Activated CD8-positive, alpha-beta T cell treated with anti-CD3 and anti-CD28 coated beads for 36 hours (primary cell): ENCODE results near the gene ACAA1. TPM values are rescaled to one million over a fixed set of nuclear protein-coding genes. Genes with fewer than 3 reads are reported as not detected.
A peak's percentile ranks its signal among the peaks of the same experiment; 100 is the strongest.

Source experiments
- ATAC-seq: fragments of 200-7000 bp; cut with Tn5 transposase; one replicate; pipeline ENCODE4 v1.10.0; 2021; ENCODE audit warnings: mild to moderate bottlenecking, moderate library complexity
- CTCF ChIA-PET: fragments of 350-600 bp; sonication (Branson Sonifier 250); formaldehyde crosslinking; loops from one replicate; lab custom pipeline; 2021; ENCODE audit warnings: antibody characterized with exemption; lab: Charles Lee
- POLR2A ChIA-PET: fragments of 350-600 bp; sonication (Branson Sonifier 250); formaldehyde crosslinking; loops from one replicate; lab custom pipeline; 2021; ENCODE audit warnings: antibody characterized with exemption; lab: Charles Lee
- DNase-seq: peaks from one replicate; pipeline ENCODE4 v3.0.0-alpha.2; 2020
- H3K27ac Mint-ChIP-seq: one replicate; pipeline ENCODE4 v1.8.0; 2021; ENCODE audit warnings: mild to moderate bottlenecking, mixed read lengths
- H3K27me3 Mint-ChIP-seq: one replicate; pipeline ENCODE4 v1.8.0; 2021; ENCODE audit warnings: mixed read lengths
- H3K36me3 Mint-ChIP-seq: one replicate; pipeline ENCODE4 v1.8.0; 2021; ENCODE audit warnings: low read depth, mixed read lengths
- H3K4me1 Mint-ChIP-seq: one replicate; pipeline ENCODE4 v1.8.0; 2021; ENCODE audit warnings: low read depth, mixed read lengths
- H3K4me3 Mint-ChIP-seq: one replicate; pipeline ENCODE4 v1.8.0; 2021; ENCODE audit warnings: mild to moderate bottlenecking, moderate library complexity, mixed read lengths
- H3K9me3 Mint-ChIP-seq: one replicate; pipeline ENCODE4 v1.8.0; 2021; ENCODE audit warnings: mixed read lengths
- intact Hi-C: fragments of 100-400 bp; cut with micrococcal nuclease; formaldehyde crosslinking; loops from one replicate; pipeline ENCODE4 v1.10.0; 2022
- total RNA-seq, 2 experiments: library from RNA; stranded (reverse); gene quantifications; one replicate each; pipeline ENCODE4 v1.2.3, GENCODE V29; 2021
- TF ChIP-seq, protein P1 (sequence below): fragments of 200-600 bp; IDR thresholded peaks from one replicate; pipeline ENCODE4 v1.8.0; 2022; ENCODE audit warnings: antibody characterized with exemption, mild to moderate bottlenecking

ACAA1 gene
- total RNA-seq, 2 experiments from 2014 or later: 70.1 to 72.0 TPM

DNA sequence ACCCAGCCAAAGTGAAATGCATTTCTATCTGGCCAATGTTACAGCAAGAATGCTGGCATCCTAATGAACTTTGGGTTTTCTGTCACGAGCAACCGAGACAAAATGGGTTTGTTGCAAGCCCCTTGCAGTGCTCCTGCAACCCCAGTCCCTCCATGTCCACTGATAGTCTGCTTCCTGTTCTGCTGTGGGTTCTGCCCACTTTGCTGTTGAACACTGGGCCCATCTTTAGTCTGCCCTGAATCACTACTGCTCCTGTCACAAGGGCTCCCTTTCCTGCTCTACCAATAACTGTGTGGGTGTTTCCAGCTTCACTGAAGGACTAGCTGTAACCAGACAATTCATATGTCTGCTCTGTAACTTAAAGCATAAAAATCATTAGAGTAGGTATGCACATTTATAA is 15.7 kb upstream of the ACAA1 start:
- TF ChIP-seq, protein P1, sequence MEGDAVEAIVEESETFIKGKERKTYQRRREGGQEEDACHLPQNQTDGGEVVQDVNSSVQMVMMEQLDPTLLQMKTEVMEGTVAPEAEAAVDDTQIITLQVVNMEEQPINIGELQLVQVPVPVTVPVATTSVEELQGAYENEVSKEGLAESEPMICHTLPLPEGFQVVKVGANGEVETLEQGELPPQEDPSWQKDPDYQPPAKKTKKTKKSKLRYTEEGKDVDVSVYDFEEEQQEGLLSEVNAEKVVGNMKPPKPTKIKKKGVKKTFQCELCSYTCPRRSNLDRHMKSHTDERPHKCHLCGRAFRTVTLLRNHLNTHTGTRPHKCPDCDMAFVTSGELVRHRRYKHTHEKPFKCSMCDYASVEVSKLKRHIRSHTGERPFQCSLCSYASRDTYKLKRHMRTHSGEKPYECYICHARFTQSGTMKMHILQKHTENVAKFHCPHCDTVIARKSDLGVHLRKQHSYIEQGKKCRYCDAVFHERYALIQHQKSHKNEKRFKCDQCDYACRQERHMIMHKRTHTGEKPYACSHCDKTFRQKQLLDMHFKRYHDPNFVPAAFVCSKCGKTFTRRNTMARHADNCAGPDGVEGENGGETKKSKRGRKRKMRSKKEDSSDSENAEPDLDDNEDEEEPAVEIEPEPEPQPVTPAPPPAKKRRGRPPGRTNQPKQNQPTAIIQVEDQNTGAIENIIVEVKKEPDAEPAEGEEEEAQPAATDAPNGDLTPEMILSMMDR: no peak
- Mint-ChIP-seq H3K4me1 (peaks cover 51% of the 10 kb centered on the region), H3K27ac (peak overlapping the region; percentile 32), H3K4me3 (no peak overlapping the region), H3K27me3 (no peaks in the 10 kb centered on the region), H3K36me3 (no peaks in the 10 kb centered on the region), H3K9me3 (peaks cover under 1% of the 10 kb centered on the region)
- intact Hi-C loops: no loop called here
- CTCF ChIA-PET: interaction anchor here (0.7 to 4.3 kb wide), 5 partner anchors 10 to 328 kb away, joined by 3 to 21 read pairs (median 5); partner anchors contain the start of gene OXSR1
- peak; percentile 50 for ATAC-seq
- DNase-seq: no peak
- POLR2A ChIA-PET: interaction anchor here (0.6 to 4.8 kb wide), 2 partner anchors 12 to 59 kb away, joined by 3 to 29 read pairs; partner anchors contain the start of gene OXSR1

DNA sequence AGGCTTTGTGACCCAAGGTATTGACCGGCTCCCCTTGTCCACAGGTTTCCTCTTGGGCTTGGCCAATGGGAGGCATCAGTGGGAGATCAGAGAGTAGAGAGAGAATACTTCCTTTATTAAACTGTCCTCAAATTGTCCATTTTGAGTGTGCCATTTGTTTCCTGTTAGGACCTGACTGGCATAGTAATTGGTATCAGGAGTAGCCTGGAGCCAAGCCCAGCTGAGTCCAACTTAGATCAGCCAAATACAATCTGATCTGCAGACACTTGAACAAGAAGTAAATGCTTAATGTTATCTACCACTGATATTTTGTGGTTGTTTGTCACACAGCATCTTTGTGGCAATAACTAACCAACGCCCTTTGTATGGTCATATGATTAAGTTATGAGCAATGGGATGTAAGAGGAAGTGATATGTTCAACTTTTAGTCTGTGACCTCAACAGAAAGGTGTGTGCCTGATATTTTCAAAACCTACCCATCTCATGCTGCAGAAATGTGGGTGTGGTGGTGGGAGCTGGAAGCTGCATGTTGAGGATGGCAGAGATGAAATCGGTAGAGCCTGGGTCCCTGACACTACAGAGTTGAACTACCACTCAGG is 14.8 kb upstream of the ACAA1 start:
- Mint-ChIP-seq H3K9me3 (peaks cover 8% of the 10 kb centered on the region), H3K36me3 (no peaks in the 10 kb centered on the region), H3K4me3 (no peak overlapping the region), H3K27ac (peak overlapping the region; percentile 60), H3K27me3 (no peaks in the 10 kb centered on the region), H3K4me1 (peaks cover 51% of the 10 kb centered on the region)
- DNase-seq (no peak), ATAC-seq (peak; percentile 55)
- TF ChIP-seq, protein P1: no peak
- POLR2A ChIA-PET: interaction anchor here (0.6 to 0.7 kb wide), 3 partner anchors 14 to 58 kb away, joined by 3 read pairs; partner anchors contain the start of gene OXSR1
- CTCF ChIA-PET: interaction anchor here (1.0 to 4.3 kb wide), 2 partner anchors 12 to 146 kb away, joined by 3 to 21 read pairs; partner anchors contain the start of gene OXSR1
- intact Hi-C loops: loop anchor here (2.0 kb wide), 1 partner anchor 13 kb away; the partner anchor contains the start of gene OXSR1

DNA sequence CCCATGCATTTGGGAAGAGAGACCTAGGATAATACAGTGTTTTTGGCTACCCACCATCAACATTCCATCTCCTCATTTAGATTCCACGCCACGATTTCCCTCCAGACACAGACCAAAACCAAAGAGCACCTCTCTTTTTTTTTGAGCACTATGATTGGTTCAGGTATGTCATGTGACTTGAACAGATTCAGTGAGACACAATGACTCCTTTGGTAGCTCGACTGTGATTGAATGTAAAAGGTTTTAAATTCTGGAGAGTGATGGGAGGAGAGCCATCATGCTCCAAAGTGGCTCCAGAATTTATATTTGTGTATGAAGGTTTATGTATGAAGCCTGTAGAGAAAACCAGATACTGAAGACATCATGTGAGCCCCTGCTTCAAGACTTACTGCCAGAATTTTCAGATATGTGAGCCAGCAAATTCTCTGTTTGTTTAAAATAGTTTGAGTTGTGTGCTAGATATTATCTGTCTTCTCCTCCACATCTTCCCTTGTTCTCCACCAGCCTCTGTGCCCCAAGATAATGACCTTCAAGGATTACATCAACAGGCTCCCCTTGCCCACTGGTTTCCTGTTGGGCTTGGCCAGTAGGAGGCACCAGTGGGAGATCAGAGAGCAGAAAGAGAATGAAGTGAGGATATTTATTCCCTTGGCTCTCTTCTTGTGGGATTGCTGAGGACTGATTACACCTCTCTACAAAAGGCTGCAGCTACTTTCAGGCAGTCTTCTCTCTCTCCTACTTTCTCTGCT is 14.0 kb upstream of the ACAA1 start:
- TF ChIP-seq, protein P1: no peak
- DNase-seq (peak; percentile 24), ATAC-seq (no peak)
- CTCF ChIA-PET: no interaction called here
- Mint-ChIP-seq H3K4me1 (peaks cover 51% of the 10 kb centered on the region), H3K9me3 (peaks cover 13% of the 10 kb centered on the region), H3K4me3 (no peak overlapping the region), H3K36me3 (peaks cover 1% of the 10 kb centered on the region), H3K27me3 (no peaks in the 10 kb centered on the region), H3K27ac (peak overlapping the region; percentile 60)
- POLR2A ChIA-PET: interaction anchor here (0.6 to 0.7 kb wide), 2 partner anchors 14 to 55 kb away, joined by 3 read pairs; partner anchors contain the start of gene OXSR1
- intact Hi-C loops: loop anchor here (2.0 kb wide), 1 partner anchor 14 kb away; the partner anchor contains the start of gene OXSR1

DNA sequence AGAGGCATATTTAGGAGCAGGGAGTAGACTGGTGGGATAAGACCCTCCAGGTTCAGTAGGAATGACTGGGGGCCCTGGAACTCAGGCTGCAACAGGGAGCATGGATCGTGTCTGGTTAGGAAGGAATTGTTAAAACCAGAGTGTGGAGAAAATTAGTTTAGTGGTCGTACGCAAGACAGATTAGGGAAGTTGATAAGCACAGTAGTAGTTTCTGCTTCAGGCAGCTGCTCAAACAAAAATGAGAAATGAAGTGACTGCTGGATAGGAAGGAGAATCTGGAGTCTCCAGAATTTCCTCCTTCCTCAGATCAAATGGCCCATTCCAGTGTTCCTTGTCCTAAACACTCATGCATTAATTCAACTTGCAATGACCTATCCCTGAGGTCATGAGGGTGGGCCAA is 12.8 kb upstream of the ACAA1 start:
- POLR2A ChIA-PET: interaction anchor here (1.0 kb wide), 1 partner anchor 10 kb away, joined by 3 read pairs; no protein-coding TSS in a partner anchor
- intact Hi-C loops: loop anchor here (2.0 kb wide), 1 partner anchor 15 kb away; the partner anchor contains the start of gene OXSR1

More for the DNA sequence above, 12.8 kb upstream of the ACAA1 start:
- Mint-ChIP-seq H3K9me3 (peaks cover 19% of the 10 kb centered on the region), H3K4me3 (no peak overlapping the region), H3K27me3 (no peaks in the 10 kb centered on the region), H3K4me1 (peaks cover 43% of the 10 kb centered on the region), H3K36me3 (peaks cover 1% of the 10 kb centered on the region), H3K27ac (no peak overlapping the region)
- ATAC-seq (no peak), DNase-seq (no peak)
- CTCF ChIA-PET: interaction anchor here (1.4 kb wide), 1 partner anchor 15 kb away, joined by 4 read pairs; no protein-coding TSS in a partner anchor
- TF ChIP-seq, protein P1: no peak
